ENCODE measurements around the gene NHSL2.
"Not testable (repeated sequence)": the region's sequence is repeated elsewhere in the genome, so short reads cannot be mapped to it uniquely, and the experiment has no call there.

The NHSL2 gene

DNA sequence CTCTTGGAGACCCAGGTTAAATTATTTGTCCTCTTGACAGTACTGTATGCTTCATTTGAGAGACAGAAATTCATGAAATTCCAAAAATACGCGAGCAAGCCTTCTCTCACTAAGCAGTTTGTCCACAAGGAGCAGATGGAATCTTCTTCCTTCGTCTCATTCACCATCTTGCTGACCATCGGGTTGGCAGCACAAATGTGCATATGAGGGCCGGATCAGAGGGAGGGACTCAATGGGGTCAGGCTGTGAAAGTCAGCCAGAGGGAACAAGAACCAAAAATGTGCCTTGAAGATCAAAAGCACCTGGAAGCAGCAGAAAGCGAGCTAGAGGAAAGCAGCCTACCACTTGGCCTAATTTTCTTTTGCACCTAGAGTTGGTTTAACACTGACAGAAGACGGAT is 16.4 kb downstream of the NHSL2 start:
- no peak for DNase-seq

DNA sequence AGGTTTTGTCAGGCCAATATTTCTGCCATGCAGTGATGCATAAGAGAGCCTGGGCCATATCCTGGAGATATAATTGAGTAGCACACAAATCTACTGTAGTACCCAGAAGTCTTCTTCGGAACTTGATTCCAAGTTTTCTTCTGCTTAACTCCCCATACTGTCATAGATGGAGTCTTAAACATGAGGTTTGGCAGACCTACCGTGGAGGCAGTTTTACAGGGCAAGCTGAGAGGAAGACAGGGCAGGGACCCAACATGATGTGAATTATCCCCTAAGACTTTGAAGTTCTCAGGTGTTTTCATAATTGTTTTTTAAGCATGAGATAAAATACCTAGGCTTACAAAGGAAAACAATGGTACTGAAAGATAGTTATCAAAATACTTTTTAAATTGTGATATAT is 18.2 kb downstream of the NHSL2 start:
- DNase-seq: no peak

DNA sequence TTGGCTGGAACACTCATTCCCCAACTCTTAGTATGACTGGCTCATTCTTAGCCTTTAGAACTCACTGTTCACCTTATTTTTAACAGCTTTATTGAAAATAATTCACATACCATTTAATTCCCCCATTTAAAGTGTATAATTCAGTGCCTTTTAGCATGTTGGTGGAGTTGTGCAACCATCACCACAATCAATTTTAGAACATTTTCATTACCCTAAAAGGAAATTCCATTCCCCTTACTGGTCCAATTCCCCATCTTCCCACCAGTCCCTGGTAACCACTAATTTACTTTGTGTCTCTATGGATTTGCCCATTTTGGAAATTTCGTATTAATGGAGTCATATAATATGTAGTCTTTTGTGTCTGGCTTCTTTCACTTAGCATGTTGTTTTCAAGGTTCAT is 19.7 kb downstream of the NHSL2 start:
- DNase-seq: no peak

DNA sequence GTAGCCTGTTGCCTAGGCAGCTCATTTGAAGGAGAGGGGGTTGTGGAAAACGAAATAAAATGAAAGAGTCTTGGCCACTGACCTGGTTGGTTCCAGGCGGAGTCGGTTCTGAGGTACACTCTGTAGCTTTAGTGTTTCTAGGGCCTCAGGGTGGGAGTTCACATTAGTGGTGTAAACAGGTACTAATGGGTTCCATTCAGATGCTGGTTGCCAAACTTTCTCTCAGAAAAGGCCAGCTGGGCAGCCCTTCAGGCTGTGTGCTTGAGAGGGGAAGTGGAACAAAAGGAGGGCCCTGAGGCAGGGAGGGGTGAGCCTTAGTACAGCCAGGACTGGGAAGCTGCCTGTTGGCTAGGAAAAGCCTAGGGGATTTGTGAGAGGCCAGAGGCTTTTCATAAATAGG is 24.8 kb downstream of the NHSL2 start:
- DNase-seq: no peak

DNA sequence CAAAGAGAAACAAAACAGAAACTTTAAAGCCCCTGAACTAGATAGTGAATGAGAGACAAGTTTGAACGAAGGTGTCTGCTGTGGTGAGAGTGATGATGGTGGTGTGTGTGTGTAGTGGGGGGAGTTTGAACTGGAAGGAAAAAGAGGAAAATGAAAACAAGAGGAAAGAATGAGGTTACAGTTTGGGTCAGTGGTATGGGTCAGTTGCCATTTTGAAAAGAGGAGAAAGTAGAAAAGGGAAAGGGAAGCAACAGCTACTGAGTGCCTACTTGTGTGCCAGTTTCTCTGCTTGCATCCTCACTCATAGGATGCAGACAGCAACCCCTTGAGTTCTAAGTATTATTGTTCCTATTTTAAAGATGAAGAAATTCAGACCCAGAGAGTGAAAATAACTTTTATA is 26.0 kb downstream of the NHSL2 start:
- no peak for DNase-seq

DNA sequence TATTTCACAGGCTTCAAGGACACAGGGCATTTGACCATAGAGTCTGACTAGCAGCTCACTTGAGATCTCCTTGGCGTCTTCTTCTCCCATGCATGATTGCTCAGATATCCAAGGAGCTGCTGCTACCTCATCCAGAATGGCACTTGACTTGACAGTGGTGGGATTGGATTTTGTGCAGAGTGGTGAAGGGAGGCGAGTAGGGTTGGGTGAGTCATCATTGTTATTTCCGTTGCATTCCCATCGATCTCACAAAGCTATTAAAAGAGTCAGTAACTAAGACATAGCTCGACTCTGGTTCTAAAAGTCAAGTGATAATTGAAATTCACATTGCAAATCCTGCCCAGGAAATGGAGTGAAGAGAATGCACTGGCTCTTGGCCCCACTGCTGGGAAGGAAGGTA is 27.7 kb downstream of the NHSL2 start:
- no peak for DNase-seq

DNA sequence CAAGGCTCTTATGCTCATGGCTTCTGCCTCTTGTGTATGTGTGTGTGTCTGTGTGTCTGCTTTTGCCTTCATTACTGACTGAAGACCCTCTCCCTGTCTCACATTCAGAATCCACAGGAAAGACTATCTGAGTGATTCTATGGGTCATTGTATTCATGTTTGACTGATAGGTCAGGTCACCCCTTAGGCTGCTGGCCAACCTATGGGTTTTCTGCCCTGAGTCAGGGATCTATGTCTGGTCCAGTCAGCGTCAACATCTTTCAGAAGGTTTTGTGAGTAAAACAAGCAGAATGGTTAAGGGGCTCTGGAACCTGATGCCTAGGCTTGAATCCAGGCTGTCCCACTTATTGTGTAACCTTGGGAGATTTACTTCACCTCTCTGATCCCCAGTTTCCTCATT is 30.5 kb downstream of the NHSL2 start:
- DNase-seq: no peak

DNA sequence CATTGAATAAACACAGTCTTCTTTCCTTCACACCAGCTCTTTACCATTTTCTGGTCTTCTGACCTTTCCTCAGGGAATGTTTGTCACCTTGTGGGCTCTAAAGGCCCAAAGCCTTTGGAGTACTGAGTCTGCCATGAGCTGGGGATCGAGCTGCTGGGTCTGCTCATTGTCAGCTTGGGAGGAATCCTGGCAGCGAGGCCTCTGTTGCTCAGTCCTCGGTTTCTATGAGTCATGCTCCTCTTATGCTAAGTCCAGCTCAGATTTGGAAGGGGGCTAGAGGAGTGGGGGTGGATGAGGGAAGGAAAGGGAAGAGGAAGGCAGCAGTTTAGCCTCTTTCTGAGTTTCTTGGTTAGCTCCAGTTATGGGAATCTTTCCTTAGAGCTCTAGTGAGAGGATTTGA is 31.1 kb downstream of the NHSL2 start:
- no peak for DNase-seq

DNA sequence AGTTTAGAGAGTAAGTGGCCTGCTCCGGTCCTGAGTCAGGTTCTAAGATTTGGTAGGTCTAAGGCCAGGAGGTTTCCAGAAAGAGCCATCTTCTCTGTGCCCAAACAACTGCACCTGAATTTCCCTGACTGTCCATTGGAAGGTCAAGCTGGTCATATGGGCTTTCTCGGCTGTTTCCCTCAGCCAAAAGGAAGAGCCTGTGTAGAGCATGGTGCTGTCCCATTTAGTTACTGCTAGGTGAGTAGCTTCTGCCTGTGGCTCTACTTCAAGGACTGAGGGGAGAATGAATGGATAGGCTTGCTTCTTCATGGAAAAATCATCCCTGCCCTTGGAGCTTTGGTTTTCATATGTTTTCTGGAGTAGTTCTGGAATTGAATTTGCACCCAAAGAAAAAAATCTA is 33.7 kb downstream of the NHSL2 start:
- no peak for DNase-seq

DNA sequence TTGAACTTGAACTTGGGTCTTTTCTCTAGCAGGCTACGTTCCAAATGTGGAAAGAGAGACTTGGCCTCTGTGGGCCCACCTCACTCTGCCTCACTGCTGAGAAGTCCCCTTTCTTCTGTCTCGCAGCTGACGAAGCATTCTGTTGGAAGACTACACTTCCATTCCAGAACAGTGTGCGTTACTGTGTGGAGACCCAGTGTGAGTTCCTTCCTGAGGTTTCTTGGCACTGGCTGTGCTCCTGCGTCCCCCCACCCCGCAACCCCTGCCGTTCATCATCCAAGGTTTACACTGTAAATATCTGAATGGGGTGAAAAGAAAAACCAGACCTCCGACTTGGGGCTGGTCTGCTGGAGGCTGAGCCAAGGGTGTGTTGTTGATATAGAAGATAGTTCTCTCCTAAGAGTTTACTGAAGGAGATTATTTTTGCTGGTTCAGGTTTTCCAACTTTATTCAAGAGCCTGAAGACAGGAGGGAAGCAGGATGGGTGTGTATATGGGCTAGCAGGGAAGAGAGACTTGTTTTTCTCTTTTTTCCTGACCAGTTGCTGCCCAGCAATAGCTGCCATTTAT is 34.7 kb downstream of the NHSL2 start:
- DNase-seq: no peak

DNA sequence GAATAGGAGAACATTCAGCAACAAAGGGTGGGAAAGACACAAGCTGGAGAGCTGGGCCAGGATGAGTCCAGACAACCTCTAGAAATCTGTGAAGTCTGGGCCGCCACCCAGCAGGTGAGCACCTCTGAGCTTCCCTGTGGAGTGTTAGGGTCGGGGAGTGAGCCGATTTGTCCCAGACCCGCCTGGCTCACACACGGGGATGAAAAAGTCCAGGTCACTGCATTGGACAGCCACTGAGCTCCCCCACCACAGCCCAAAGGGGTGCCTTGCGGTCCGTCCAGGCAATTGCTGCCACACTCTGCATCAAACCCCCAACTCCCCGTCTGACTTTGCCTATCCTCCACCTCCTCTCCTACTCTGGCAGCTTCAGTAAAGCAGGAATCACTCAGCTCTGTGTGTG is 38.7 kb downstream of the NHSL2 start:
- DNase-seq: no peak

DNA sequence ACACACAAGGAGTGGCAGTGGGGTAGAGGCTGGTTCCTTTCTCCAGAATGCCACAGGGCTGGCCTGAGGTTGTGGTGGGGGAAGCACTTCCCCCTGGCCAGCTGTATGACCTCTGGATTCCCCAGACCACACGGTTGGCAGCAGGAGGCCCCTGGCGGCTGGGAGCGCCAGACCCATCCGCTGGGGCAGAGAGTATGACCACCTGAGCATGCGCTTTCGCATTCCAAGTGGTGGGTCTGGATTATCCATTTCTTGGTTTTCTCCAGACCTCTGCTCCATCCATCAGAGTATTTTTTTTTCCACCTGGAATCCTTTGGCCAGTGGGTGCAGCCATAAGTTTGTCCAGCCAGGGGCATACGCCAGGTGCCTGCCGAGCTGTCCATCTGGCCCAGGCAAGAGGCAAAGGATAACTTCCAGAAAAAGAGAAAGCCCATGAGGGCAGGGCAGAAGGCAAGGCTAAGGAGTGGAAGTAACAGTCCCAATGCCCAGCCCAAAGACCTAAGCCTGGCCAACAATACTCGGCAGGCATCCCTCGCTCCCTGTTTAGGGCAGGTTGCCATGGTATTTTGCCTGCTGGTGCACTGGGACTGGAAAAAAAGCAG is 39.3 kb downstream of the NHSL2 start:
- DNase-seq: no peak

DNA sequence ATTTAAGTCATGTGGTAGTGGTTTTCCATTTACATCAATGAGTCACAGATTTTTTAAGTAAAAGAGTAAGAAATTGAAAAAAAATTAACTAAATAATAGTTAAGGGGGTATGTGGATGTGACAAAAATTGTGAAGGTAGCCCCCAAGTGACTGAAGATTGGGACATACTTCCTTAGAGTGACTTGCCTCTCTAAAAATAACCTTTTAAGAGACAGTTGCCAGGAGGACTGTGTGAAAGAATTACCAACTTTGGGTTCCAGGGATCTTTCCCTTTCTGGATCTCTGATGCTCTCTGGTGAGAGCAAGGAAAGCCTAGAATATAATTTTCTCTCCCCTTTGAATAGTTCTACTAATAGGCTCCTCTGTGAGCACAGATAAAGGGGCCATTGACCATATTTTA is 42.7 kb downstream of the NHSL2 start:
- no peak for DNase-seq

DNA sequence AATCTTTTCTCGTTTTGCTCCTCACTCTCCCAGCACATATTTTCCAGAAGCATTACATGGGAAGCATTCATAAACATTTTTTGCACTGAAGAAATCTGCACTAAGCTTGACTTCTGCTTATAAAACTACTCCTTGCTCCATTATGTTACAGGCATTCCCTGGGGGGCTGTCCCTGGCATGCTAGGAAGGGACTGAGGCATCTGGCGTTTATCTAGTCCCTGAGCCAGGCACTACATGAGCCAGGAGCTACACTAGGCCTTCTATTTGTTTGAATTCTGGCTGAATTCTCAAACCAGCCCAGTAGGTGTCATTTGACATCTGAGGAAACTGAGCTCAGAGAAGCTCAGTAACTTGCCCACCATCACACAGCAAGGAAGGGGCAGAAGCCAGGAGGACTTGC is 43.3 kb downstream of the NHSL2 start:
- peak; percentile 1 for DNase-seq

DNA sequence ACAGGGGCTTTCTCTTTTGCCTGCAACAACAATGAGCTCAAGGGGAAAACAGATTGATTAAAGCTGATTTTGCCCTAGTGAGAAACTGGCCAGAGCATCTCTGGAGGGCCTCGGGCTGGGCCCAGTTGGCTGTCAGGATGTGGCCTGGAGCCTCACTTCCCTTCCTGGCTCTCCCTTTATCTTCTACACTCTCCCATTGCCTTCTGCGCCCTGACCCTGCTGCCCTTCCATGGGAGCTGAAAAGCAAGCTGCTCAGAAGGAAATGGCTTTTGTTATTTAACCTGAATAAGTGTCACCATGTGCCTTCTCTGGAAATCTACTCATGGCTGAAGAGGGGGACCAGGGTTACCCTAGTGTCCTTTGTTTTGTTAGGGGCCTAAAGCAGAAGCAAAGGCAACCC is 43.8 kb downstream of the NHSL2 start:
- DNase-seq: no peak

DNA sequence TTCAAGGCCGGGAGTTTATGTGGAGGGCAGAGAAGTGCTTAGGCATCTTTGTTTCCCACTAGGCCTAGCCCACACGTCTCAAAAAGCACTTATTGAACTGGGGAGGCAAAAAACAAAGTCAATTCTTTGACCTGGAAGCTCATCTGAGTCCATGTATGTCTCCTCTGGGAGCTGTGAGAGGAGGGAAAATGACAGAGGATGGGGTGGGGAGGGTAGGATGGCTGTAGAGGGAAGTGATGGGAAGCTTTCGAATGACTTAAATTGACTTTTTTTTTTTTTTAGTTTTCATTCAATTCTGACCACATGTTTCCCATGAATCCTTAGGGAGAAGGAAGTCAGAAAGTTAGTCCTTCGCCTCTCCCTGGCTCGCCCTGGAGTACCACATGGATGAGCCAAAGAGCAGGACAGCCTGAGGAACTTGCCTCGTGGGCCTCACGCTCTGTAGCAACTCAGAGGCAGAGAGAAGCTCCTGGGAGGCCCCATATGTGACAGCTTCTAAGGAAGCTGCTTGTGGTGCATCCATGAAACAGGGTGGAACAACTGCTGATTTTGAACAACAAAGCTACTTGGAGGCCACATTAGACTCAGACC is 45.0 kb downstream of the NHSL2 start:
- no peak for DNase-seq

DNA sequence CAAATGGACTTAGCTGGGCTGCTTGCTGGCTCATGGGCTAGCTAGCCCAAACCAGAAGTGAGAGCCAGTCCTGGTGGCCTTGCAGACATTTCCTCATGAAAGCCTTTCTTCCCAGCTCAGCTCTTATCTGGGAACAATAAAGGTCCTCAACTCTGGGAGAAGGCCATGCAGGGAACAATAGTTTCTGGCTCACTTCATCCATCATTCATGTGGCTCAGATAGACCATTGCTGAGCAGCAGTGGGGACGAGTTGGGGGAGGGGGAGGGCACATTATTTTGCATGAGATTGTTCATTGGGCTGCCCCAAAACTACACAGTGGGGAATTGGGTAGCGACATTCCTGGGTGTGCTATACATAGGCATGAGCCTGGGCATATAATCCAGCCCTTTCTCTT is 47.6 kb downstream of the NHSL2 start:
- no peak for DNase-seq

DNA sequence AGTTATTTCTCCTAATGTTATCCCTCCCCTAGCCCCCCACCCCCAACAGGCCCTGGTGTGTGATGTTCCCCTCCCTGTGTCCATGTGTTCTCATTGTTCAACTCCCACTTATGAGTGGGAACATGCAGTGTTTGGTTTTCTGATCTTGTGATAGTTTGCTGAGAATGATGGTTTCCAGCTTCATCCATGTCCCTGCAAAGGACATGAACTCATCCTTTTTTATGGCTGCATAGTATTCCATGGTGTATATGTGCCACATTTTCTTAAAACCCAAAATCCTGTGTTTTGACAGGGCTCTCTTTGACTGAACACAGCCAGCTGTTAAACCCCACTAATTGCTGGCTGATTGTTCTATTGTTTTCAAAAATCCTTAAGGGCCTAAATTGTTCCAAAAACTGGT is 53.5 kb downstream of the NHSL2 start:
- DNase-seq: not testable (repeated sequence)

DNA sequence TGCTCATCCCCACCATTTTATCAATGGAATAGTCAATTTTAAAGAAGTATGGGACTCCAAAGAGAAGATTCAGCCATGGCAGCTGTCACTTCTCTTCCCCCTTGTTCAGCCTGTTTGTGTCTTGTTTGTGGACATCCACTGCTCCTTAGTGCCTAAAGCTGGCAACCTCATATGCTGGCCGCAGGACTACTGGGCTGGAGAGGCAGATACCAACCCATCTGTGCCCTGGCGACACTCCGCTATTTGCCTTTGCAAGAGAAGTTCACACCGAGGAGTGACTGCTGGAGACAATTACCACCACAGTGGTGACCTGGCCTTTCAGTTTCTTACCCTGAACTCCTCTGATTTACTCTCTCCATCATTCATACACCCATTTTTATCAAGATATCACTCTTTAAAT is 64.3 kb downstream of the NHSL2 start:
- no peak for DNase-seq

DNA sequence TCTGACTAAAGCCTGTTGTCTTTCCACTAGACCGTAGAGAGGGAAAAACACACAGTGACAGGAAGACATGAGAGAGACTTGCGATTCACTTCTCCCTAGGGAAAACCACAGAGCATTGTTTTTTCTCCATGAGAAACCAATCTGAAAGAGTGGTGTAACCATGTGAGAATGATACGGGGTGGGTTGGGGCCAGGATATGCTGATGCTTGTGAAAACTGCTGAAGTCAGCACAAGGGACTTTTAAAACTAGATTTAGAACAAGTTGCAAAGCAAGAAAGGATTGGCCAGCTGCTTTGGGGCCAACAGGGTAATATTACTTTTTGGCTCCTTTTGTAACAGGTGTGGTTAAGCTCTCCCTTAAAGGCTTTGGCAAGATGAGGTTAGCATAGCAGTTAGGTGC is 66.1 kb downstream of the NHSL2 start:
- no peak for DNase-seq

DNA sequence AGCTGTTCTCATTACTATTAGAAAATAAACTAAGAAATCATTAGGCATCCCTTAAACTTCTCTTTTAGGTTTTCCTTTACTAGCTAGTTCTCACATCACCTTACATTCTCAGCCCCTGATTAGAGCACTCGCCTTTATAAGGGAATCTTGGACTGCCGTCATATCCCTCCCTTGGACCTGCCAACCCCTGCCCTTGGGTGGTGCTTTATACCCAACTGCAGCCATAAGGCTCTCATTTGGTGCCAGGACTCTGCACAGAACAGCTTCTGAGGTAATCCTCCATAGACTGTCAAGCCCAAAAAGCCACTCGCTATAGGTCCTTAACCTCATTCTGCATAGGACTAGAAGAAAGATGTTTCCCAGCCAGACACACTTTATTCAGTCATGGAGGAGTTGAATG is 67.5 kb downstream of the NHSL2 start:
- no peak for DNase-seq

DNA sequence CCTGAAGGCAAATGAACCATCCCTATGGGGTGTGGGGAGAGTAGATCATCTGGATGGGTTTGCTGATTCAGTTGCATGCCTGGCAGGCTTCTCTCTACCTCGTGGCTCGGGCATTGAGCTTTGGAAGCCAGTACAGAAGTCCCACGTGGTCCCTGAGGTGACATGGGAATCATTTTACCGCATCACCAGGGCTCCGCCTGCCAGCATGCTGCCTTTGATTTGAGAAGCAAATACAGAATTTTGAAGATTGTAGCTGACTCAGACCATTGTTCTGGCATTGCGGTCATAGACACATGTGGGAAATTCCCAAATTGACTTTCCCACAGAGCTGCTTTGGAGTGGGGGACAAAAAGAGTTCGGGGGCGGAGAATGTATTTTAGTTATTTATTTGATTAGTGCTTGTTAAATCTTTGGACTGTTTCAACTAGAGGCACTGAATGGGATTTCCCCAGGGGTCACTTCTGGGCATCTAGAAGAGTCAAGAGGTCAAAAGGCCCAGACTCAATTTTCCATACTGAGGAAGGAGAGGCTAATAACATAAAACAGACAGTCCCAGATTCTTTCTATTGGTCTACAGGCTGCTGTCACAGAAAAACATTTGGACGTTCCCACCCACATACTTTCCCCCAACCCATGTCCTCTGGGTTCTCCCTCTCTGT is 79.3 kb downstream of the NHSL2 start:
- DNase-seq: no peak

DNA sequence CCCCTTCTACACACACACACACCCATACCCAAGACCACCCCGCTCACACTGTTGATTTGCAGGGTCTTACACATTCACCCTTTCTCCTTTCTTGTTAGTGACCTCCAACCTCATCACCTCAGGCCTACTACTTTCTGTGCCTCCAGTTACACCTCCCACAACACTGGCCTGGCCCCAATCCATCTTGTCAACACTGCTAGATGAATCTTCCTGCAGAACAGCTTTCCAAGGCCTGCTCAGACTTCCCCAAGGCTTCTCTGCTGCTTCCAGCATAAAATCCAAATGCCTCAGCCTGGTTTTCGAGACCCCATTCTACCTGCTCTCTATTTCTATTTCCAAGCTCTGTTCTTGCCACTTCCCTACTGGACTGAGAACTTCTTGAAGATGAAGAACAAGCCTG is 79.9 kb downstream of the NHSL2 start:
- DNase-seq: no peak

DNA sequence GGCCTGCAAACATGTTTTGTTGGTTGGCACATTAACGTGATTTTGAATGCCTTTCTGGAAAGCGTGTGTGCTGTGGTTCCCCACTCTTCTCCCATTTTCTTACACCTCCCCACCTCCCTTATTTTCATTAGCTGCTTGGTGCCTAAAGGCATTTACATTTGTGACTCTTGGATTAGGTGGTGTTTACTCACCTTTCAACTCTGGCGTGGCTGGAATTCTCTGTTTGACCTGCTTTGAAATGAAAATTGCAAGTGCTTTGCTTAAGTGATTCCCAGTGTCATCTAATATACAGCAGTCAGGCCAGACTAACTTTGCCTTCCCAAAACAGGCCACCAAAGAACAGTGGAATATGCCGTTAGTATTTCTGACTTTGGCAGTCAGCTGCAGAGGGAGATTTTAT is 80.5 kb downstream of the NHSL2 start:
- no peak for DNase-seq

DNA sequence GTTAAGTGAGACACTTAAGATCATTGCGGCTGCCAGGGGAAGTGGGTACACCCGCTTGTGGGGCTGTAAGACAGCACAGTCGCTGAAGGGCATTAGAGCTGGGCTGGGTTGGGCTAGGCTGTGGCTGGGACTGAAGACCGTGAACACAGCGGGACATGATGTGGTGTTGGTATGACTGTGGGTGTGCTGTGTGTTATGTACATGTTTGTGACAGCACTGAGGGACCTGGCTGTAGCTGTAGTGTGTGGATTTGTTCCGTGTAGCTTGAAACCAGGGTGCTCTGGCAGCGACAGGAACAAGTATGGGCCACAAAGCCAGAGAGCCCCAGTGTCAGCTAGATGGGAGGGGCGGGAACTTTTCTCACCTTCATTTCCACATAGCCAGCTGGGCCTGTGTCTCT is 82.1 kb downstream of the NHSL2 start:
- DNase-seq: no peak

All from NCI-H2171 (cell line).